Body of pancreas (tissue), 4 donors: ENCODE measurements around the gene ZNF586. TPM values are rescaled to one million over a fixed set of nuclear protein-coding genes. Genes with fewer than 3 reads are reported as not detected.
A peak's percentile ranks its signal among the peaks of the same experiment; 100 is the strongest.
"Not testable (repeated sequence)": the region's sequence is repeated elsewhere in the genome, so short reads cannot be mapped to it uniquely, and the experiment has no call there.

Experiments used
- ATAC-seq: fragments of 150-250 bp; one replicate; pipeline ENCODE4 v1.9.1; 2016
- DNase-seq, 4 donors: peaks; one replicate each; pipeline ENCODE4 v3.0.0-alpha.2; 2019
- H3K27ac ChIP-seq, 4 donors: fragments of 200-600 bp; sonication (generic); 1 replicate in 3 of 4; 2 replicates in 1 of 4; pipeline versions ENCODE4 v1.5.1 to v1.6.1; 2016 to 2019; ENCODE audit warnings: mild to moderate bottlenecking in 1 of 4, mixed read lengths in 1 of 4, moderate library complexity in 1 of 4
- H3K27me3 ChIP-seq, 2 donors: fragments of 200-600 bp; sonication (generic); one replicate each; pipeline ENCODE4 v1.6.0; 2016; ENCODE audit warnings: mild to moderate bottlenecking in 1 of 2
- H3K36me3 ChIP-seq, 2 donors: fragments of 200-600 bp; sonication (generic); replicated peaks in 1 of 2; 2 replicates each; pipeline ENCODE4 v1.5.1; 2016; ENCODE audit warnings: low read depth in 2 of 2; ENCODE audit not compliant: insufficient read depth in 1 of 2
- H3K4me1 ChIP-seq: fragments of 200-600 bp; sonication (generic); one replicate; pipeline ENCODE4 v1.6.0; 2016
- H3K4me3 ChIP-seq, 2 donors: fragments of 200-600 bp; sonication (generic); 1 replicate in 1 of 2; 2 replicates in 1 of 2; pipeline ENCODE4 v1.5.1; 2016 to 2019
- H3K9me3 ChIP-seq, 3 donors: fragments of 200-600 bp; sonication (generic); 1 replicate in 2 of 3; 2 replicates in 1 of 3; pipeline ENCODE4 v1.5.1; 2016
- POLR2A ChIP-seq, 3 donors: fragments of 450-650 bp; IDR thresholded peaks; one replicate each; pipeline ENCODE4 v1.6.1; 2016; ENCODE audit warnings: antibody characterized with exemption in 3 of 3, mild to moderate bottlenecking in 2 of 3
- WGBS, 2 donors: methylation state at CpG; one replicate each; pipeline ENCODE4 v1.1.5; 2017; 5-methylcytosine and 5-hydroxymethylcytosine counted together
- intact Hi-C: fragments of 100-400 bp; cut with DNase I; formaldehyde crosslinking; loops from one replicate; pipeline ENCODE4 v1.15.1; 2023
- total RNA-seq, 2 donors: library from RNA; depleted of rRNA; stranded (reverse); fragments of >200 nt; gene quantifications; one replicate each; pipeline ENCODE4 v1.1.0, GENCODE V29; 2016
- TF ChIP-seq, protein P1 (sequence below), 7 experiments: fragments of 450-650 bp in 4 of 7; fragments of 200-600 bp in 3 of 7; sonication (generic) in 3 of 7; IDR thresholded peaks; one replicate each; pipeline ENCODE4 v1.5.1; 2016 to 2019; ENCODE audit warnings: antibody characterized with exemption in 7 of 7

ZNF586 gene
- total RNA-seq, 2 donors from 2014 or later, result 4.2 to 33.6 TPM

DNA sequence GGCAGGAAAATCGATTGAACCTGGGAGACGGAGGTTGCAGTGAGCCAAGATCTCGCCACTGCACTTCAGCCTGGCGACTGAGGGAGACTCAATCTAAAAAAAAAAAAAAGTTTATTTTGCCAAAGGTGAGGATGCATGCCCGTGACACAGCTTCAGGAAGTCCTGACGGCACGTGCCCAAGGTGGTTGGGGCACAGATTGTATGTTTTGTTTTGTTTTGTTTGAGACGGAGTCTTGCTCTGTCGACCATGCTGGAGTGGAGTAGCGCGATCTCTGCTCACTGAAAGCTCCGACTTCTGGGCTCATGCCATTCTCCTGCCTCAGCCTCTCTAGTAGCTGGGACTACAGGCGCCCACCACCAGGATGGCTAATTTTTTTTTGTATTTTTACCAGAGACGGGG lies 48.5 kb downstream of the ZNF586 start:
- Histone ChIP-seq H3K27ac (no peak overlapping the region), H3K36me3 (no peaks in the 10 kb centered on the region), H3K27me3 (no peaks in the 10 kb centered on the region), H3K4me1 (peaks cover 52% of the 10 kb centered on the region), H3K4me3 (no peak overlapping the region), H3K9me3 (no peaks in the 10 kb centered on the region)
- no peak for ATAC-seq
- DNase-seq, result no peak
- TF ChIP-seq, protein P1, sequence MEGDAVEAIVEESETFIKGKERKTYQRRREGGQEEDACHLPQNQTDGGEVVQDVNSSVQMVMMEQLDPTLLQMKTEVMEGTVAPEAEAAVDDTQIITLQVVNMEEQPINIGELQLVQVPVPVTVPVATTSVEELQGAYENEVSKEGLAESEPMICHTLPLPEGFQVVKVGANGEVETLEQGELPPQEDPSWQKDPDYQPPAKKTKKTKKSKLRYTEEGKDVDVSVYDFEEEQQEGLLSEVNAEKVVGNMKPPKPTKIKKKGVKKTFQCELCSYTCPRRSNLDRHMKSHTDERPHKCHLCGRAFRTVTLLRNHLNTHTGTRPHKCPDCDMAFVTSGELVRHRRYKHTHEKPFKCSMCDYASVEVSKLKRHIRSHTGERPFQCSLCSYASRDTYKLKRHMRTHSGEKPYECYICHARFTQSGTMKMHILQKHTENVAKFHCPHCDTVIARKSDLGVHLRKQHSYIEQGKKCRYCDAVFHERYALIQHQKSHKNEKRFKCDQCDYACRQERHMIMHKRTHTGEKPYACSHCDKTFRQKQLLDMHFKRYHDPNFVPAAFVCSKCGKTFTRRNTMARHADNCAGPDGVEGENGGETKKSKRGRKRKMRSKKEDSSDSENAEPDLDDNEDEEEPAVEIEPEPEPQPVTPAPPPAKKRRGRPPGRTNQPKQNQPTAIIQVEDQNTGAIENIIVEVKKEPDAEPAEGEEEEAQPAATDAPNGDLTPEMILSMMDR (IDR thresholded peaks at IDR 0.05), result no peak
- TF ChIP-seq POLR2A (IDR thresholded peaks at IDR 0.05), result no peak
- intact Hi-C loops, result no loop called here
- 93% methylated on average over 14 of the region's 14 CpGs for WGBS, 2 donors

DNA sequence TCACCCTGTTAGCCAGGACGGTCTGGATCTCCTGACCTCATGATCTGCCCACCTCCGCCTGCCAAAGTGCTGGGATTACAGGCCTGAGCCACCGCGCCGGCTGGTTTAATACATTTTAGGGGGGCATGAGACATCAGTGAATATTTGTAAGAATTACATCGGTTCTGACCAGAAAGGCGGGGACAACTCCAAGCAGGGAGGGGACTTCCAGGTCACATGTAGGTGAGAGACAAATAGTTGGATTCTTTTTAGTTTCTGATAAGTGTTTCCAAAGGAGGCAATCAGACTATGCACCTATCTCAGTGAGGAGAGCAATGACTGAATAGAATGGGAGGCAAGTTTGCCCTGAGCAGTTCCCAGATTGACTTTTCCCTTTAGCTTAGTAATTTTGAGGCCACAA lies 48.9 kb downstream of the ZNF586 start:
- Histone ChIP-seq H3K27me3 (no peaks in the 10 kb centered on the region), H3K36me3 (no peaks in the 10 kb centered on the region), H3K27ac (no peak overlapping the region), H3K9me3 (no peaks in the 10 kb centered on the region), H3K4me3 (no peak overlapping the region), H3K4me1 (peaks cover 52% of the 10 kb centered on the region)
- TF ChIP-seq, protein P1 (IDR thresholded peaks at IDR 0.05), result no peak
- TF ChIP-seq POLR2A (IDR thresholded peaks at IDR 0.05), result no peak
- ATAC-seq (no peak), DNase-seq (no peak)
- 81 to 83% methylated on average over 7 of the region's 7 CpGs for WGBS, 2 donors
- intact Hi-C loops, result no loop called here

DNA sequence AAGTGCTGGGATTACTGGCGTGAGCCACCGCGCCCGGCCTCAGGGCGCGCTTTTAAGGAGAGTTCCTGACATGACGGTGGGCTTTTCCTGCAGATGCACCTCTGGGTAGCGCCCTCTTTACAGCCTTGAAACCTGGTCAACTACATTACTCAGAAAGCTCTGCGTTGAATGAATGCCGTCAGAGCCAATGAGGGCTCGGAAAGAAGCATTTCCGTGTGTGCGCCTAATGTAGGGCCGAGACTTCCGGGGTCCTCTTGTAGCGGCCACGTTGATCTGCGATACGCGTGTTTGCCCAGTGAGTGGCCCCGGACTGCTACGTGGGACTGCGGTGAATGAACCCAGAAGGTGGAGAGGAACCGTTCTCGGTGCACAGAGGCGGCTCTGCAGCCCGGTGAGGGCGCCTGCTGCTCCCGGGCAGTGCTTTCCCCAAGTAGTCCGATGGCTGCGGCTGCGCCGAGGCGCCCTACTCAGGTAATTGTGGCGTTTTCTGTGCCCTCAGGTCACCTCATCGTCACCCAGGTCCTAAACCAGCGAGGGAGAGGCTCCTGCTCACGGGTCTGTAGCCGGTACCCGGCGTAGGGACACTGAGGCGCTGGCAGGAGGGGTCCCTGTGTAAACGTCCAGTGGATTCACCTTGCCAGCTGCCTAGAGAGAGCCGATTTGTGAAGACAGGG lies 50.1 kb downstream of the ZNF586 start:
- Histone ChIP-seq H3K36me3 (no peaks in the 10 kb centered on the region), H3K9me3 (no peaks in the 10 kb centered on the region), H3K4me1 (peaks cover 57% of the 10 kb centered on the region), H3K27me3 (no peaks in the 10 kb centered on the region), H3K4me3 (peak overlapping the region; percentile 64 to 89), H3K27ac (peak overlapping the region; percentile 68 to 90 (median 80))
- DNase-seq (peak; percentile 89 to 95 (median 92)), ATAC-seq (peak; percentile 86)
- intact Hi-C loops, result no loop called here
- 1% methylated on average over 12 to 44 of the region's 44 CpGs for WGBS, 2 donors
- TF ChIP-seq, protein P1 (IDR thresholded peaks at IDR 0.05), result no peak
- peak; percentile 66 to 87 (median 85) for TF ChIP-seq POLR2A (IDR thresholded peaks at IDR 0.05)

DNA sequence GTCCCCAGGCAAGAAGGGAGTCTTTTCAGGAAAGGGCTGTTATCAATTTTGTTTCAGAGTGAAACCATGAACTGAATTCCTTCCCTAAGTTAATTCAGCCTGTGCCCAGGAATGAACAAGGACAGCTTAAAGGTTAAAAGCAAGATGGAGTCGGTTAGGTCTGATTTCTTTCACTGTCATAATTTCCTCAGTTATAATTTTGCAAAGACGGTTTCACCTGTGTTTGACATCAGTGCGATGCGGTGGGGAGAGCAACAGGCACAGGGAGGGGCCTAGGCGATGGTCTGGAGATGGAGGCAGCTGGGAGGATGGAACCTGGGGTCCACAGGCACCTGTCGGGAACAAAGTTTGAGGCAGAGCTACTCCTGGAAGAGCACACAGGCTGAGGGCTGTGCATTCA lies 51.1 kb downstream of the ZNF586 start:
- WGBS, 2 donors, result 33 to 35% methylated on average over 6 of the region's 6 CpGs
- ATAC-seq (no peak), DNase-seq (no peak)
- Histone ChIP-seq H3K4me3 (peak overlapping the region in 1 of 2 donors; percentile 64), H3K27me3 (no peaks in the 10 kb centered on the region), H3K36me3 (no peaks in the 10 kb centered on the region), H3K9me3 (no peaks in the 10 kb centered on the region), H3K27ac (peak overlapping the region in 3 of 4 donors; percentile 23 to 90 (median 88)), H3K4me1 (peaks cover 53% of the 10 kb centered on the region)
- intact Hi-C loops, result no loop called here
- TF ChIP-seq POLR2A (IDR thresholded peaks at IDR 0.05), result no peak
- TF ChIP-seq, protein P1 (IDR thresholded peaks at IDR 0.05), result no peak

DNA sequence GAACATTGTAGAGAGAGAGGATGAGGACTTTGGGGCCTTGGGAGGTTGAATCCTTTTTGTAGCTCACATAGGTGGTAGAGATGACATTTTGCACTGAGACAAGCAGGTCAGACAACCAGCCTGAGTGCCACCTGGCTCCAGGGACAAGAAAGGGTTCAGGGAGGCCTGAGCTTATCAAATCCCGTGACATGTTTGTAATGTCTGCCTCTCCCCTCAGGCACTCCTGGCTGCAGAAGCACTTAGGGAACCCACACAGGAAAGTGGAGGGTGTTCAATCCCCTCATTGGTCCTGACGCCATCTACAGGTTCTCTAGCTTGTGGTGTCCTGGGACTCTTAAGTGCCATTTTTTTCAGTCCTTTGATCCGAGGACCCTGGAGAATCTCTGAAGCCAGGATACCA lies 51.6 kb downstream of the ZNF586 start:
- intact Hi-C loops, H3K36me3 ChIP-seq, H3K4me3 ChIP-seq, H3K27me3 ChIP-seq, DNase-seq, ATAC-seq, H3K9me3 ChIP-seq: not testable (repeated sequence)
- H3K4me1 ChIP-seq, result peaks cover 50% of the 10 kb centered on the region
- WGBS, 2 donors, result 22 to 30% methylated on average over 2 to 3 of the region's 3 CpGs
- H3K27ac ChIP-seq, result peak overlapping the region in 2 of 4 donors; percentile 23 to 88

DNA sequence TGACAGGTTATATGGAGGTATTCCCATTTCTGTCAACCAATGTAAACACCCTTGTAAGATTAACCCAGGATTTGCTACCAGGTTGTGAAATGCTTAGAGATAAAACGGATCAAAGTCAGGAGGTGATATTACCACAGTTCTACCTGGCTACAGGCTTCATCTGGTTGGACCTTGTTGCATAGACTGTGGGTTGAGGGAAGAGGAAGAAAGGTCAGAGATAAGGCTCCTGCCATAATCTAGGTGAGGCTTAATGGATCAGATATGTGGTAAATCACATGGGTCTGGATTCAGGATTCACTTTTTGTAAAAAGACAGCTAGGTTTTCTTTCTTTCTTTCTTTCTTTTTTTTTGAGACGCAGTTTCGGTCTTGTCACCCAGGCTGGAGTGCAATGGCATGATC lies 52.0 kb downstream of the ZNF586 start:
- H3K9me3 ChIP-seq, H3K4me3 ChIP-seq, H3K27me3 ChIP-seq, intact Hi-C loops, H3K27ac ChIP-seq, DNase-seq, H3K36me3 ChIP-seq, ATAC-seq: not testable (repeated sequence)
- H3K4me1 ChIP-seq, result peaks cover 50% of the 10 kb centered on the region
- WGBS, 2 donors, result 73 to 98% methylated on average over 2 to 3 of the region's 3 CpGs

DNA sequence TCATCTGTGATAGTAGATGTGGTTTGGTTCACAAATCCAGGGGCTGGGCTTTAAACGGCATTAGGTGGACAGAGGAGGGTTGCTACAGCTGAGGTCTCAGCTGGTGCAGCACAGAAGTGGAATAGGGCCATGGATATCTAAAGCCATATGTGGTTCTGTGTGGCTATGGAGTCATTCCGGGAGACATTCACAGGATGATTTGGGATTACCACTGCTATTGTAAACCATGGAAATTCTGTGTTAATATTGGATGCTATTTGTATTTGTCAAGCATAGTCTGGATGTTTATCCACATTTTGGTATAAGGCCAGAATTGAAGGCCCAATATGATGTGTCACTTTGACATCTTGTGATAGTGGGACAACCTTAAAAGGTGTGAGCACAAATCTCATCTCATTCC lies 53.7 kb downstream of the ZNF586 start:
- WGBS, 2 donors, result 30 to 57% methylated on average over 1 to 2 of the region's 2 CpGs
- H3K36me3 ChIP-seq, H3K27me3 ChIP-seq, DNase-seq, H3K9me3 ChIP-seq, intact Hi-C loops, ATAC-seq, H3K4me3 ChIP-seq: not testable (repeated sequence)
- Histone ChIP-seq H3K27ac (peak overlapping the region in 1 of 4 donors; percentile 39), H3K4me1 (peaks cover 45% of the 10 kb centered on the region)

DNA sequence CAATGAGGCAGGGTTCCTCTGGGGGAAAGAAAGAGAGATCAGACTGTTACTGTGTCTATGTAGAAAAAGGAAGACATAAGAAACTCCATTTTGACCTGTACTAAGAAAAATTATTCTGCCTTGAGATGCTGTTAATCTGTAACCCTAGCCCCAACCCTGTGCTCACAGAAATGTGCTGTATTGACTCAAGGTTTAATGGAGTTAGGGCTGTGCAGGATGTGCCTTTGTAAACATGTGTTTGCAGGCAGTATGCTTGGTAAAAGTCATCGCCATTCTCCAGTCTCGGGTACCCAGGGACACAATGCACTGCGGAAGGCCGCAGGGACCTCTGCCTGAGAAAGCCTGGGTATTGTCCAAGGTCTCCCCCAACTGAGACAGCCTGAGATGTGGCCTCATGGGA lies 54.1 kb downstream of the ZNF586 start:
- H3K9me3 ChIP-seq, H3K27me3 ChIP-seq, H3K4me3 ChIP-seq, H3K36me3 ChIP-seq, DNase-seq, intact Hi-C loops, ATAC-seq: not testable (repeated sequence)
- 46% methylated on average over 4 of the region's 4 CpGs; no CpG with 5 or more reads in 1 of the 2 donors for WGBS, 2 donors
- Histone ChIP-seq H3K4me1 (peaks cover 45% of the 10 kb centered on the region), H3K27ac (peak overlapping the region in 2 of 4 donors; percentile 37 to 39)
